ENCODE results near the gene ETHE1.

ETHE1 gene, protein sequence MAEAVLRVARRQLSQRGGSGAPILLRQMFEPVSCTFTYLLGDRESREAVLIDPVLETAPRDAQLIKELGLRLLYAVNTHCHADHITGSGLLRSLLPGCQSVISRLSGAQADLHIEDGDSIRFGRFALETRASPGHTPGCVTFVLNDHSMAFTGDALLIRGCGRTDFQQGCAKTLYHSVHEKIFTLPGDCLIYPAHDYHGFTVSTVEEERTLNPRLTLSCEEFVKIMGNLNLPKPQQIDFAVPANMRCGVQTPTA

DNA sequence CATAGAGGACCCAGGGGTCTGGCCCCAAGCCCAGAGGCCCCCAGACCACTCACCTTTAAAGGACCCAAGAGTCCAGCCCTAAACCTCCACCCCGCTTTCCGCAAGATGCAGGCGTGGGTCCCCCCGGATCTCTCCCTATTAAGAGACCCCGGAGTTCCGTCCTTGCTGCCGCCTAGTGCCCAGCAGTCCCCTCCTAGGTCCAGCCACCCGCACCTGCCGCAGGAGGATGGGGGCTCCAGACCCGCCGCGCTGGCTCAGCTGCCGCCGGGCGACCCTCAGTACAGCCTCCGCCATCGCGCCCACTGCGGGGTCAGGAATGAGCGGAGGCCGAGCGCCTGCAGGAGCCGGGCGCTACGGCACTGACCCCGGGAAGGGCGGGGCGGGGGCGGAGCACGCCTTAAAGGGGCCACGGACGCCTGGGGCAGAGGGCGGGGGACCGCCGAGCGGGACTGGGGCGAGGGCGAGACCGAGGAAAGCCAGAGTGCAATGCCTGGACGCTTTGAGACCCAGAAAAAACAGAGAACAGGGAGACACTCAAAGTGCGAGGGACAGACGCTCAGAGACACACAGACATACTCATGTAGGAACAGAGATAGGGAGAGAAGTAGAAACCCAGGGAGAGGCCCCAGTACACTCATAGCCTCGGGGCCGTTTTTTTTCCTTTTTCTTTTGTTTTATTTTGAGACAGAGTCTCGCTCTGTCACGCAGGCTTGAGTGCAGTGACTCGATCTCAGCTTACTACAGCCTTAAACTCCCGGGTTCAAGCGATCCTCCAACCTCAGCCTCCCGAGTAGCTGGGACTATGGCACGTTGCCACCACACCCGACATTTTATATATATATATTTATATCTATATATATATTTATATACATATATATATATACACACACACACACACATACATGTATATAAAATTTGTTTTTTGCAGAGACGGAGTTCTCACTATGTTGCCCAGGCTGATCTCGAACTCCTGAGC, at the start of gene ETHE1:
TSS of gene ETHE1 (minus strand) at position 318 of the 976 bp plus-strand sequence. CDS start at position 294, 24 bp downstream.
- peak; percentile 84 to 87 for DNase-seq

GRCh38 chr19:43575955-43576878, 49.2 kb upstream of the ETHE1 start:
- no peak for DNase-seq

DNA sequence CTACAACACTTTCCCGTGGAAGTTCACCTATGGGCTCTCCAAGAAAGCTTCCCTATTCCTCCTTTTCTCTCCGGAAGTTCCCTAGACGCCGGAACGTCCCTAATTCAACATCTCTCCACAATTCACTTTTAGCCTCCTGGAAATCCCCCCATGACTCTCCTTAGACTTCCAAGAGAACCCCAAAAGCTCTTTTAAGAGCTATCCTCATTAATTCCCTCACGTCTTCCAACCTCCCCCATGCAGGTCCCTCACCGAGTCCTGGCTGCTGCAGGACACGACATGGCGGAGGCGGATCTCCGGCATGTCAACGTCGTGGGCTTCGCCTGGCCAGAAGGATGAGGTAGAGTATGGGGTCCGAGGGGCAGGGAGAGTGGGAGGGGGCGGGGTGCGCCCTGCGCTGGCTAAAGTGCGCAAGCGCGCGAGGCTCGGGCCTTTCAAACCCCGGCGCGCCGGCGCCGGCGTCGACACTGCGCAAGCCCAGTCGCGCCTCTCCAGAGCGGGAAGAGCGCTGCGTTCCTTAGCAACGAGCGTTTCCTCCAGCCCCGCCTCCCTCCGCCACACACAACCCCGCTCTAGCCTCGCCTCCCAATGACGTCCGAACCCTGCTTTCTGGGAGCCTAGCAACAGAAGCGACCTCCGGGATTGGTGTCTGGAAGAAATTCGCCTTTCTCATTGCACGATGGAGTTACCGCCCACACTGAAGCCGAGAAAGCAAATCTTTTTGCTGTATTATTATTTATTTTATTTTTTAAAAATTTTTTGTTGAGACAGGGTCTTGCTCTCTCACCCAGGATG, 48.4 kb upstream of the ETHE1 start, which contains the start of the genes PINLYP and XRCC1:
TSS of gene PINLYP (plus strand) at position 646 of the 795 bp plus-strand sequence. CDS start 1,391 bp downstream, outside the sequence.
TSS of gene XRCC1 (minus strand) at position 372 of the 795 bp plus-strand sequence. CDS start at position 303, 69 bp downstream.
- DNase-seq: peak; percentile 96 to 98

GRCh38 chr19:43574424-43575155, 47.6 kb upstream of the ETHE1 start:
- DNase-seq: no peak

DNA sequence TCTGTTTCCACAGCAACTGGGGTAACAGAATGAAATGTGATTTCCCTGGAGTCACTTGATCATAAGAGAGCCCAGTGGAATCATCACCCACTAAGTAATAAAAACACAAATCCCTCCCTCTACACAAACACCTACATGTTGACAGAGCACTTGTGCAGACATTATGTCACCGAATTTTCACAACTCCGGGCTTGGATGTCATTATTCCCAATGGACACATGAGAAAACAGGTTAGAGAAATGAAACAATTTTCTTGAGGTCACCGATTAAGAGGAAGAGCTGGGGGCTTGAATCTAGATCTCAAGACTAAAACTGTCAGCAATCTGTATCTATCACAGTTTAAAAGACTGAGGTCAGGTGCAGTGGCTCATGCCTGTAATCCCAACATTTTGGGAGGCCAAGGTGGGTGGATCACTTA, 45.2 kb upstream of the ETHE1 start:
- DNase-seq: no peak

- no peak for DNase-seq
Observed at GRCh38 chr19:43570174-43570791, 43.3 kb upstream of the ETHE1 start.

- no peak for DNase-seq
Observed at GRCh38 chr19:43569657-43570056, 42.7 kb upstream of the ETHE1 start.

DNA sequence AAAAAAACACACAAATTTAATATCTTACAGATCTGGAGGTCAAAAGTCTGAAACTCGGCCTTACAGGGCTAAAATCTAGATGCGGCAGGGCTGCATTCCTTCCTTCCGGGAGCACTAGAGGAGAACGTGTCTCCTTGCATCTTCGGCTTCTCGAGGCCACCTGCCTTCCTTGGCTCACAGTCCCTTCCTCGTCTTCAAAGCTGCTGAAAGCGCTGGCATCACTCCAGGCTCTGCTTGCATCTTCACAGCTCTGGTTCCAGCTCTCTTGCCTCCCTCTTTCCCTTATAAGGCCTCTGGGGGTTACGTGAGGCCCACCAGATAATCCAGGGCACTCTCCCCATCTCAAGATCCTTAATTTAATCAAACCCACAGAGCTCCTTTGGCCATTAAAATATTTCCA, 37.8 kb upstream of the ETHE1 start:
- no peak for DNase-seq

- DNase-seq: no peak
Observed at GRCh38 chr19:43563816-43564457, 36.9 kb upstream of the ETHE1 start.

DNA sequence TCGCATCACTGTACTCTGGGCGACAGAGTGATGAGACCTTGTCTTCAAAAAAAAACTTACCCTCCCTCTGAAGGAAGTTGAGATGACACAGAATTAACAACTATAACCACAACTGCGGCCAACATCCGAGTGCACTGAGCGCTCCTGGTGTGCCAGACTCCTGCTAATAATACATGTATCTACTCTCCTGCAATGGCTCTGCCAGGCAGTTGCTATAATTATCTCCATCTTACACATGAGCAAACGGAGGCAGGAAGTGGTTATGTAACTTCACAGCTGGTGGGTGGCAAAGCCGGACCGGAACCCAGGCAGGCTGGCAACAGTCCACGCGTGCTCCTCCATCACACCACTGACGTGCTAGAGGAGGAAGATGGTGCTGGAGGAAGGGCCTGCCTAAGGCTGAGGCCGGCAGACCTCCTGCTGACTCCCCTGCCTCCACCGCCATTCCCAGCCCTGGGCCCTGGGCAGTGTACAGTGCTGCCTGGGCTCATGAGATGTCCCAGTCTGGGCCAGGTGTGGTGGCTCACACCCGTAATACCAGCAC, 35.8 kb upstream of the ETHE1 start:
- DNase-seq: peak; percentile 57 to 70

- DNase-seq: no peak
Observed at GRCh38 chr19:43562226-43562697, 35.3 kb upstream of the ETHE1 start.

- no peak for DNase-seq
Observed at GRCh38 chr19:43561139-43561970, 34.4 kb upstream of the ETHE1 start.

DNA sequence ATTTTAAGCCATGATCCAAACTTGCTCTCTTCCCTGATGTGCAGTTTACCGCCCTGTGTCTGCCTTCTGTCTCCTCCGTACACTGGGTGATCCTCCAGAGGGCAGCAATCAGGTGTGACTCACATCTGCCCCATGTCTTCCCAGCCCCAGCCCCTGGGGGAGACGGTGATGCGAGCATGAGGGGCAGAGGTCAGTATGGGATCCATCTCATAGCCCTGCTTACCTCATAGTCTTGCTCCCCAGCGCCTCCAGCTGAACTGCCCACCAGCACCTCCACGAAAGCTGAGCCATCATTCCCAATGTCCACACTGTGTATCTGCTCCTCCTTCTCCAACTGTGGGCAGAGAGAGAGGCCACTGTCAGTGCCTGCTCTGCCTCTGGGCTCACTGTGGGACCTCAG, 33.7 kb upstream of the ETHE1 start:
- DNase-seq: peak in 1 of 2 experiments; percentile 19

DNA sequence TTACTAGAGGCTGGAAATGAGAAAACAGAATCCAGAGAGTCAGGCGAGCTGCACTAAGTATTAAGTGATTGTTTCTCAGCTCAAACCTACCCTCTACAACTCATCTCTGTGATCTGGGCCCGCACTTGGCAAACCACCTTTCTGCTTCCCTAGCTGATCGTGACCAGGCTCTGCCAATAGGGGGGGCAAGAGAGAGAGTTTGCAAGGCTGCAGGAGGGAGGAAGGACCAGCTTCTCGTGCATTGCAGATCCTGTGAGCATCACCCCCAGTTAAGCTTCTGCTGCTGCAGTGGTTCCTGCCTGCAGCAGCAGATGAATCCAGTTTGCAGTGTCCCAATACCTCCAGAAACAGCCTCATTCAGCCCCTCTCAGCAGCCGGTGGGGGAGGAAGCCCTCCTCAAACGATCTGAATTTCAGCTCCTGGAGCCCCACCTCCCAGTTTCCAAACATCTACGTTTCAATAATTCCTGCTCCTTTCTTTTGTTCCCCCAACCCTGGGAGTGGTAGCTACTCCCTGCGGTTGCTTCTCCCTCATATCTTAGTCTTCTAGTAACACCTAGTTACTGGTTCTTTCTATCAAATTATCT, 28.3 kb upstream of the ETHE1 start:
- peak; percentile 85 to 89 for DNase-seq

DNA sequence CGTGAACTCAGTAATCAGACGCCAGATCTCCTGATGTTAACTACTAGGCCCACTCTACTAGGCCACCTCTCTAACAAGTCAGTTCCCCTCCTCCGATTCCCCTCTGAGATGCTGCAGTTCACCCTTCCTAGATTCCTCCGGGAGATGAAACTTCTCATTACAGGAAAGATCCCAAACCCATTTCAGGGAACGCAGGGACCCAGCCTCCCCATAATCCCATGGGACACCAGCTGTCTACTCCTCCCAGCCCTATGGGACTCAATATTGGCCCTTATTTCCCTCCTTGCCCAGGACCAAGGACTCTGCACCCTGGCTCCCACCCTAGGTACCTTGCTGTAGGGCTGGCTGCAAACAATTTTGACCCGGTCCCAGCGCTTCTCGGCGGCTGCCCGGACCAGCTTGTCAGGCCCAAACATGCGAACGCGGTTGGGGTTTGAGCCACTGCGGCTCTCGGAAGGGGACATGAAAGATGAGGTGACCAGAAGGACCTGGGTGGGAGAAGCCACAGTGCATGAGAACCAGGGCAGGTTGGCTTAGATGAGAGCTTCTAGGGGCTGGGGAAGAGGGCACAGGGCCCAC, 27.4 kb upstream of the ETHE1 start:
- DNase-seq: no peak

DNA sequence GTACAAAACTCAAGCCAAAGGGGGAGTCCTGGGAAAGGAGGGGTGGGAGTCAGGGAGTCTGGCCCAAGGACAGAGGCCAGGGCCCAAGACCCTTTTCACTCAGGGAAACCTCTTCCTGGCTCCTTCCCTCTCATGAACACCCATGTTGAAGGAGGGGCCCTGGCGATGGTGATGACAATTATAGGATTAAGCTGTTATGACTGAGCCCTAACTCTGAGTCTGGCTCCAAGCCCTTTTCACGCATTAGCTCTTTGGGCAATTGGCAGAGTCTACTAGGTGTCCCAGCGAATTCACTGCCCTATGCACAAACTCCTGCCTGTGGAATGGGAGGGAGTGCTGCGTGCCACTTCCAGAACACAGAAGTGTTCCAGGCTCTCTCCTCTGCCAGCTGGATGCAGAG, 26.7 kb upstream of the ETHE1 start:
- DNase-seq: no peak

DNA sequence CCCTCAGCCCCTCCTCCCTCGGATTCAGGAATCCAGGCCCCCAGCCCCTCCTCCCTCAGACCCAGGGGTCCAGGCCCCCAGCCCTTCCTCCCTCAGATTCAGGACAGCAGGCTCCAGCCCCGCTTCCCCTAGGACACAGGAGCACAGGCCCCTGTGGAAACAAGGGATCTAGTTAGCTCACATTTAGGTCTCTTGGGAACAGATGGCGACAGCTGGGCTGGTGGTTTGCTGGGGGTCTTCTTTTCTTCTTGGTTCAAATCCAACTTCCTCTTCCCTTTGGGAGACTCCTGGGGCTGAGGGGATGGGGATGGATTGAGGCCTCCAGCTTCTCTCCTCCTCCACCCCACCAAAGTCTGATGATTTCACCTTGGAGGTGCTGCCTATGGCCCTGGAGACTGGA, 25.6 kb upstream of the ETHE1 start:
- DNase-seq: no peak

DNA sequence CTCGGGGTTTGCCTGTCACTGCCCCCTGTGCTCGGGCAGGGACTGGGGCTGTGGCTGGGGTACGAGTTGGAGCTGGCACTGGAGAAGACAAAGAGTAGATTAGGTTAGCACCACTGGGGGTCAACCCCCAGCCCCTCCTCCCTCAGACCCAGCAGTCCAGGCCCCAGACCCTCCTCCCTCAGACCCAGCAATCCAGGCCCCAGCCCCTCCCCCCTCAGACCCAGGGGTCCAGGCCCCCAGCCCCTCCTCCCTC, 25.1 kb upstream of the ETHE1 start:
- no peak for DNase-seq
